AG09309 (cell line): ENCODE results near the gene ZNF385C.

Experiments
- DNase-seq: peaks from one replicate; pipeline ENCODE4 v3.0.0-alpha.2; 2010; ENCODE audit warnings: low read depth
- H3K4me3 ChIP-seq: 2 replicates; pipeline ENCODE4 v1.5.1; 2011; ENCODE audit warnings: mild to moderate bottlenecking, low read depth, low read length, moderate library complexity; ENCODE audit not compliant: control insufficient read depth
- TF ChIP-seq, protein P1 (sequence below): IDR thresholded peaks from 2 replicates; pipeline ENCODE4 v1.5.1; 2011; ENCODE audit warnings: mild to moderate bottlenecking, low read depth, low read length, inconsistent platforms; ENCODE audit not compliant: insufficient read depth, control insufficient read depth; ENCODE audit errors: missing control alignments

ZNF385C gene

DNA sequence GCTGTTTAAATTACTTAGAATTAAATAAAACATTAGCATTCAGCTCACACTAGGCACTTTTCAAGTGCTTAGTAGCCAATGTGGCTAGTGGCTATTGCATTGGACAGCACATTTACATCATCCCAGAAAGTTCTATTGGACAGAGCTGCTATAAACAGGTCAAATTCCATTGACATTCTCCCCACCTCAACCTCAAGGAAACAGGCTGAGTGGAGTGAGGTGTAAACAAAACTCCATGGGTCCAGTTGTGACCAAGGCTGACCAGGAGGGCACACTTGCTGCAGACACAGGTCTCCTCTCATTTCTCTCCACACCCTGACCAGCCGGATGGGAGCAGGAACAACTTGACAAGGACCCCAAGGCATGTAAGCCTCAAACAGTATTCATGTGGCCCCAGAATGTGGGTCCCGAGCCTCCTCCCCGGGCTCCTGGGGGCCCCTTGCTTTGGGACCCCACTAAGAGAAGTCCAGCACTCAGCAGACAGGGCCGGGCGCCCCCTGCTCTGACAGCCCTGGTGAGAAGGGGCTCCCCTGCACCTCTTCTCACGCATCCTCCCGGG, 48.4 kb downstream of the ZNF385C start:
- peak overlapping the region; percentile 50 for H3K4me3 ChIP-seq
- no peak for DNase-seq
- TF ChIP-seq, protein P1, sequence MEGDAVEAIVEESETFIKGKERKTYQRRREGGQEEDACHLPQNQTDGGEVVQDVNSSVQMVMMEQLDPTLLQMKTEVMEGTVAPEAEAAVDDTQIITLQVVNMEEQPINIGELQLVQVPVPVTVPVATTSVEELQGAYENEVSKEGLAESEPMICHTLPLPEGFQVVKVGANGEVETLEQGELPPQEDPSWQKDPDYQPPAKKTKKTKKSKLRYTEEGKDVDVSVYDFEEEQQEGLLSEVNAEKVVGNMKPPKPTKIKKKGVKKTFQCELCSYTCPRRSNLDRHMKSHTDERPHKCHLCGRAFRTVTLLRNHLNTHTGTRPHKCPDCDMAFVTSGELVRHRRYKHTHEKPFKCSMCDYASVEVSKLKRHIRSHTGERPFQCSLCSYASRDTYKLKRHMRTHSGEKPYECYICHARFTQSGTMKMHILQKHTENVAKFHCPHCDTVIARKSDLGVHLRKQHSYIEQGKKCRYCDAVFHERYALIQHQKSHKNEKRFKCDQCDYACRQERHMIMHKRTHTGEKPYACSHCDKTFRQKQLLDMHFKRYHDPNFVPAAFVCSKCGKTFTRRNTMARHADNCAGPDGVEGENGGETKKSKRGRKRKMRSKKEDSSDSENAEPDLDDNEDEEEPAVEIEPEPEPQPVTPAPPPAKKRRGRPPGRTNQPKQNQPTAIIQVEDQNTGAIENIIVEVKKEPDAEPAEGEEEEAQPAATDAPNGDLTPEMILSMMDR = no peak

GRCh38 chr17:42047343-42047742, 50.9 kb downstream of the ZNF385C start:
- DNase-seq = no peak

DNA sequence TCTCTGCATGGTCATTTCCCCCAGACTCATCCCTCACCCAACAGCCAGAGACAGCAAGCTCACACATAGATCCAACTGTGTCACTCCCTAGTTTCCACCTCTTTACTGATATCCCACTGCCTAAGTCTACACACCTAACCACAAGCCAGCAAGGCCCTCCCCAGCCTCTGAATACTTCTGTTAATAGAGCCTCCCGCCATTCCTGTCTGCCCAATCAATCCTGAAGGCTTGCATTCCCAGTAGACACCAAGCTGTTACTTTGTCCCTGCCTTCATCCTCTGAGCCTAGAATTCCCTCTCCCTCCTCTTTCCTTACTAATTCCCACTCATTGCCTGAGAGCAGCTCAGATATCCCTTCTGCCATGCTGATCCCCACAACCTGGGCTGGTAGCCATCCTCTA, 52.6 kb downstream of the ZNF385C start:
- no peak for DNase-seq
- no peak overlapping the region for H3K4me3 ChIP-seq
- TF ChIP-seq, protein P1 = no peak

More at GRCh38 chr17:42047343-42047742, 50.9 kb downstream of the ZNF385C start:
- TF ChIP-seq, protein P1 = no peak
- no peak overlapping the region for H3K4me3 ChIP-seq

GRCh38 chr17:42042598-42043319, 55.5 kb downstream of the ZNF385C start:
- no peak overlapping the region for H3K4me3 ChIP-seq
- TF ChIP-seq, protein P1 = no peak
- DNase-seq = no peak

GRCh38 chr17:42041619-42042018, 56.7 kb downstream of the ZNF385C start:
- TF ChIP-seq, protein P1 = no peak
- no peak overlapping the region for H3K4me3 ChIP-seq
- DNase-seq = no peak

GRCh38 chr17:42040818-42041217, 57.5 kb downstream of the ZNF385C start:
- TF ChIP-seq, protein P1 = no peak
- DNase-seq = no peak
- no peak overlapping the region for H3K4me3 ChIP-seq
